ENCODE data around the gene TRIM69. TPM values are rescaled to one million over a fixed set of nuclear protein-coding genes. Genes with fewer than 3 reads are reported as not detected.
"Not testable (repeated sequence)": the region's sequence is repeated elsewhere in the genome, so short reads cannot be mapped to it uniquely, and the experiment has no call there.

TRIM69 gene
- total RNA-seq (23.6 and 40.1 TPM in 2 replicates), polyA plus RNA-seq (18.1 and 18.3 TPM in 2 replicates), polyA minus RNA-seq (ENCODE audit: low replicate concordance) (2.9 and 5.9 TPM in 2 replicates)
- 14.7 and 18.3 TPM in 2 replicates for polyA plus RNA-seq (2012)

DNA sequence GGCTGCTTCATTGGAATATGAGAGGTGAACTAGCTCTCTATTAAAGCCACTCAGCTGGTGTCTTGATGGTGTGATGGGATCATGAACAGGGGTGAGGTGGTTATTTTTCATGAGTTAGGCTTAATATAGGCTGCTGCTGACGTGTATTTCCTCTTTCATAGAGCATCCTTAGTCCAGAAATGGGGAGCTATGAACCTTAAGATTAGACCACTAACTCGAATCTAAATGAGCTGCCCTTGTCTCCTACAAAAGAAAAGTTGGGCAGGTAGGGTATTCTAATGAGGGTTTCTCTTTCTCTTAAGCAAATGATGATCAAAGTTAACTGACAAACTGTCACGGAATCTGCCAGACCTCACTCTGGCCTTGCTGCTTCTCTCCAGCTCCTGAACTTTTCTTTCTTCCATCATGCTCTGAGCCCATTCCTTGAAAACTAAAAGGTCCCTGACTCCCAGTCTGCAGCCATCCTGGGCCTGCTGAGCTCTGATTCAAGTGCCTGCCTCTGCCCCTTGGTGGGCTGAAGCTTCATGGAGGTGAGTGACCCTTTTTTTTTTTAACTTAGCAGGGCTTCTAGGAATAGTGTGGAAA lies at the start of gene TRIM69:
Gene TRIM69 (plus strand): TSS at position 348 of the 585 bp plus-strand sequence. CDS start 177 bp downstream, at position 525.
- no peaks in the 10 kb centered on the region for H3K9me3 ChIP-seq (ENCODE audit: control insufficient read depth, insufficient read depth, low read depth, low read length)
- no peaks in the 10 kb centered on the region for H3K36me3 ChIP-seq (ENCODE audit: control insufficient read depth, insufficient read depth, low read length)
- peak within 1 kb of the TSS; percentile 48 for H2AFZ ChIP-seq (ENCODE audit: low read length)
- no peak for DNase-seq (ENCODE audit: low read depth in 2 of 2)
- peak within 1 kb of the TSS; percentile 44 for H3K27ac ChIP-seq (ENCODE audit: insufficient read depth, low read length)
- H3K4me3 ChIP-seq (replicated peaks in 1 of 4; ENCODE audit: control extremely low read depth in 1 of 4, insufficient read depth in 1 of 4, low read depth in 3 of 4, low read length in 4 of 4) = no peak within 1 kb of the TSS
- no peaks in the 10 kb centered on the region for H4K20me1 ChIP-seq (ENCODE audit: control insufficient read depth, extremely low read depth, insufficient read depth, low read length)
- no peaks in the 10 kb centered on the region for H3K79me2 ChIP-seq (ENCODE audit: control insufficient read depth, insufficient read depth, low read length)
- no peaks in the 10 kb centered on the region for H3K27me3 ChIP-seq (ENCODE audit: control insufficient read depth, insufficient read depth, low read length)
- peaks cover 7% of the 10 kb centered on the region for H3K4me1 ChIP-seq (ENCODE audit: control insufficient read depth, extremely low read depth, insufficient read depth, low read length)
- TF ChIP-seq, protein P1, sequence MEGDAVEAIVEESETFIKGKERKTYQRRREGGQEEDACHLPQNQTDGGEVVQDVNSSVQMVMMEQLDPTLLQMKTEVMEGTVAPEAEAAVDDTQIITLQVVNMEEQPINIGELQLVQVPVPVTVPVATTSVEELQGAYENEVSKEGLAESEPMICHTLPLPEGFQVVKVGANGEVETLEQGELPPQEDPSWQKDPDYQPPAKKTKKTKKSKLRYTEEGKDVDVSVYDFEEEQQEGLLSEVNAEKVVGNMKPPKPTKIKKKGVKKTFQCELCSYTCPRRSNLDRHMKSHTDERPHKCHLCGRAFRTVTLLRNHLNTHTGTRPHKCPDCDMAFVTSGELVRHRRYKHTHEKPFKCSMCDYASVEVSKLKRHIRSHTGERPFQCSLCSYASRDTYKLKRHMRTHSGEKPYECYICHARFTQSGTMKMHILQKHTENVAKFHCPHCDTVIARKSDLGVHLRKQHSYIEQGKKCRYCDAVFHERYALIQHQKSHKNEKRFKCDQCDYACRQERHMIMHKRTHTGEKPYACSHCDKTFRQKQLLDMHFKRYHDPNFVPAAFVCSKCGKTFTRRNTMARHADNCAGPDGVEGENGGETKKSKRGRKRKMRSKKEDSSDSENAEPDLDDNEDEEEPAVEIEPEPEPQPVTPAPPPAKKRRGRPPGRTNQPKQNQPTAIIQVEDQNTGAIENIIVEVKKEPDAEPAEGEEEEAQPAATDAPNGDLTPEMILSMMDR (conservative IDR thresholded peaks at IDR 0.05 in 1 of 2, IDR thresholded peaks at IDR 0.05 in 1 of 2; ENCODE audit: low read depth in 1 of 2, low read length in 2 of 2) = no peak
- TF ChIP-seq EZH2 (IDR thresholded peaks at IDR 0.05; ENCODE audit: low read length, missing control alignments) = no peak
- peak within 1 kb of the TSS; percentile 15 for H3K4me2 ChIP-seq (ENCODE audit: extremely low read depth, insufficient read depth, low read length)
- no peak within 1 kb of the TSS for H3K9ac ChIP-seq (ENCODE audit: insufficient read depth, low read length)

GRCh38 chr15:44689318-44689717 lies 47.0 kb upstream of the TRIM69 start:
- not testable (repeated sequence) for H3K36me3 ChIP-seq (ENCODE audit: control insufficient read depth, insufficient read depth, low read length); H3K9me3 ChIP-seq (ENCODE audit: control insufficient read depth, insufficient read depth, low read depth, low read length); H3K4me2 ChIP-seq (ENCODE audit: extremely low read depth, insufficient read depth, low read length)

GRCh38 chr15:44690245-44690644 lies 46.1 kb upstream of the TRIM69 start:
- not testable (repeated sequence) for H3K9ac ChIP-seq (ENCODE audit: insufficient read depth, low read length); H3K4me2 ChIP-seq (ENCODE audit: extremely low read depth, insufficient read depth, low read length); H3K27ac ChIP-seq (ENCODE audit: insufficient read depth, low read length); H3K27me3 ChIP-seq (ENCODE audit: control insufficient read depth, insufficient read depth, low read length); H3K4me3 ChIP-seq (replicated peaks in 1 of 4; ENCODE audit: control extremely low read depth in 1 of 4, insufficient read depth in 1 of 4, low read depth in 3 of 4, low read length in 4 of 4); H3K79me2 ChIP-seq (ENCODE audit: control insufficient read depth, insufficient read depth, low read length); H3K9me3 ChIP-seq (ENCODE audit: control insufficient read depth, insufficient read depth, low read depth, low read length); DNase-seq (ENCODE audit: low read depth in 2 of 2); H3K36me3 ChIP-seq (ENCODE audit: control insufficient read depth, insufficient read depth, low read length); H2AFZ ChIP-seq (ENCODE audit: low read length); H3K4me1 ChIP-seq (ENCODE audit: control insufficient read depth, extremely low read depth, insufficient read depth, low read length); H4K20me1 ChIP-seq (ENCODE audit: control insufficient read depth, extremely low read depth, insufficient read depth, low read length)

More at GRCh38 chr15:44689318-44689717, 47.0 kb upstream of the TRIM69 start:
- not testable (repeated sequence) for H3K79me2 ChIP-seq (ENCODE audit: control insufficient read depth, insufficient read depth, low read length); H3K9ac ChIP-seq (ENCODE audit: insufficient read depth, low read length); H3K27me3 ChIP-seq (ENCODE audit: control insufficient read depth, insufficient read depth, low read length); DNase-seq (ENCODE audit: low read depth in 2 of 2); H3K27ac ChIP-seq (ENCODE audit: insufficient read depth, low read length); H3K4me3 ChIP-seq (replicated peaks in 1 of 4; ENCODE audit: control extremely low read depth in 1 of 4, insufficient read depth in 1 of 4, low read depth in 3 of 4, low read length in 4 of 4); H3K4me1 ChIP-seq (ENCODE audit: control insufficient read depth, extremely low read depth, insufficient read depth, low read length); H4K20me1 ChIP-seq (ENCODE audit: control insufficient read depth, extremely low read depth, insufficient read depth, low read length); H2AFZ ChIP-seq (ENCODE audit: low read length)

- Histone ChIP-seq H3K9me3 (ENCODE audit: control insufficient read depth, insufficient read depth, low read depth, low read length) (no peaks in the 10 kb centered on the region), H4K20me1 (ENCODE audit: control insufficient read depth, extremely low read depth, insufficient read depth, low read length) (no peaks in the 10 kb centered on the region), H3K9ac (ENCODE audit: insufficient read depth, low read length) (no peak overlapping the region), H3K27me3 (ENCODE audit: control insufficient read depth, insufficient read depth, low read length) (peaks cover 9% of the 10 kb centered on the region), H3K4me1 (ENCODE audit: control insufficient read depth, extremely low read depth, insufficient read depth, low read length) (no peaks in the 10 kb centered on the region), H3K4me2 (ENCODE audit: extremely low read depth, insufficient read depth, low read length) (no peak overlapping the region), H3K27ac (ENCODE audit: insufficient read depth, low read length) (no peak overlapping the region), H2AFZ (ENCODE audit: low read length) (no peak overlapping the region), H3K4me3 (replicated peaks in 1 of 4; ENCODE audit: control extremely low read depth in 1 of 4, insufficient read depth in 1 of 4, low read depth in 3 of 4, low read length in 4 of 4) (no peak overlapping the region), H3K79me2 (ENCODE audit: control insufficient read depth, insufficient read depth, low read length) (no peaks in the 10 kb centered on the region), H3K36me3 (ENCODE audit: control insufficient read depth, insufficient read depth, low read length) (no peaks in the 10 kb centered on the region)
- DNase-seq (ENCODE audit: low read depth in 2 of 2) = no peak
- no peak for TF ChIP-seq EZH2 (IDR thresholded peaks at IDR 0.05; ENCODE audit: low read length, missing control alignments)
- TF ChIP-seq, protein P1 (conservative IDR thresholded peaks at IDR 0.05 in 1 of 2, IDR thresholded peaks at IDR 0.05 in 1 of 2; ENCODE audit: low read depth in 1 of 2, low read length in 2 of 2) = no peak
Measured at GRCh38 chr15:44692659-44693058, 43.7 kb upstream of the TRIM69 start.

Data from fibroblast of lung (primary cell).